Karpas-422 (cell line): ENCODE data around the gene NBEA. TPM values are rescaled to one million over a fixed set of nuclear protein-coding genes. Genes with fewer than 3 reads are reported as not detected.

Experiments used
- DNase-seq: peaks from one replicate; pipeline ENCODE4 v3.0.0-alpha.2; 2015
- H2AFZ ChIP-seq: fragments of 200-600 bp; sonication (generic); 2 replicates; pipeline ENCODE4 v1.6.1; 2014; ENCODE audit warnings: antibody characterized with exemption, low read length, mixed read lengths
- H3K27ac ChIP-seq: fragments of 200-600 bp; sonication (generic); 2 replicates; pipeline ENCODE4 v1.5.1; 2014; ENCODE audit warnings: mild to moderate bottlenecking, low read length, moderate library complexity
- H3K27me3 ChIP-seq: fragments of 200-600 bp; sonication (generic); 2 replicates; pipeline ENCODE4 v1.6.1; 2014; ENCODE audit warnings: low read length, mixed read lengths
- H3K36me3 ChIP-seq: fragments of 200-600 bp; sonication (generic); 2 replicates; pipeline ENCODE4 v1.6.1; 2014; ENCODE audit warnings: low read length, mixed read lengths; ENCODE audit not compliant: insufficient read depth
- H3K4me1 ChIP-seq: fragments of 200-600 bp; sonication (generic); 2 replicates; pipeline ENCODE4 v1.6.1; 2014; ENCODE audit warnings: mild to moderate bottlenecking, low read length, mixed read lengths
- H3K4me2 ChIP-seq: fragments of 200-600 bp; sonication (generic); 2 replicates; pipeline ENCODE4 v1.6.1; 2014; ENCODE audit warnings: low read length, low read depth, mild to moderate bottlenecking; ENCODE audit not compliant: poor library complexity, severe bottlenecking
- H3K4me3 ChIP-seq: fragments of 200-600 bp; sonication (generic); 2 replicates; pipeline ENCODE4 v1.5.1; 2014; ENCODE audit warnings: mild to moderate bottlenecking, antibody characterized with exemption, low read length, mixed read lengths
- H3K79me2 ChIP-seq: fragments of 200-600 bp; sonication (generic); 2 replicates; pipeline ENCODE4 v1.6.1; 2014; ENCODE audit warnings: mild to moderate bottlenecking, low read length, mixed read lengths
- H3K9ac ChIP-seq: fragments of 200-600 bp; sonication (generic); 2 replicates; pipeline ENCODE4 v1.6.0; 2014; ENCODE audit warnings: low read length
- H3K9me2 ChIP-seq: fragments of 200-600 bp; sonication (generic), shearing (Covaris generic); replicated peaks from 2 replicates; pipeline ENCODE4 v1.6.0; 2014; ENCODE audit warnings: mild to moderate bottlenecking, low read length, moderate library complexity; ENCODE audit not compliant: insufficient read depth
- H3K9me3 ChIP-seq: fragments of 300-700, 200-600 bp; sonication (generic); 2 replicates; pipeline ENCODE4 v1.6.1; 2014; ENCODE audit warnings: low read length, mixed read lengths
- H4K20me1 ChIP-seq: fragments of 200-600 bp; sonication (generic); 2 replicates; pipeline ENCODE4 v1.6.1; 2014; ENCODE audit warnings: mild to moderate bottlenecking, antibody characterized with exemption, low read length, low read depth; ENCODE audit not compliant: insufficient read depth
- total RNA-seq: library from RNA; depleted of rRNA; stranded (reverse); fragments of >200 nt; shearing (Covaris generic); gene quantifications from 2 replicates; pipeline ENCODE4 v1.2.3, GENCODE V29; 2014; ENCODE audit warnings: low replicate concordance

NBEA gene
- total RNA-seq, 1 experiment from 2014 or later, result 4.0 TPM

DNA sequence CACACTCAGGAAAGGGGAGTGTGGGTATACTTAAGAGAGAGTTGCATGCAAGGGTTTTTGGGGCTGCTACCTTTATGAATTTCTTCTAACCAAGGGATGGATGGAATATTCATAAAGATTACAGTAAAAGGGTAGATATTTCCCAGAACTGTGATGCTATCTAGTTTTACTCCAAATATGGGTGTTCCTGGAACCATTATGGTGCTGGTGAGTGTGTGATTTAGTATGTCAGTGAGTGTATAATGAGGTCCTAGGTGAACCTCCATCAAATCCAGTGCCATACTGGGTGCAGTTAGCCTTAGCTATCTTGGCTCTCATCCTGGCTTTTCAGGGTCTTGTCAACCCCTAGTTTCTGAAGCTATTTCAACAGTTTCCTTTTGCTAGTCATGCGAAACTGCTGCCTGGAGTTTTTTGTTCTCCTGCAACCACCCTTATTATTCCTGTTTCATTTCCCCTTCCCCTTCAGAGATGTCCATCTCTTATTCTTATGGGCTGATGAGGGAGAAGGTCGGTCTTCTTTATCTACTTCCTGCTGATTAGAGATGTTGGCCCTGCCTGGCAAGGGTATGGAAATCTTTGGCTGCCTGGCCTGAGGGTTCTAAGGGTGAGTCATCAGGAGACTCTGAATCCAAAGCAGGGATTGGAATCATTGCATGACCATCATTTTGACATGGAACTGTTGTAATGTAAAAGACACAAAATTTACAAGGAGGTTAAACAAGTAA is 202.3 kb downstream of the NBEA start:
- Histone ChIP-seq H3K27me3 (no peaks in the 10 kb centered on the region), H4K20me1 (no peaks in the 10 kb centered on the region), H3K4me2 (no peak overlapping the region), H3K4me3 (no peak overlapping the region), H3K79me2 (no peaks in the 10 kb centered on the region), H3K27ac (no peak overlapping the region), H3K9me2 (no peaks in the 10 kb centered on the region), H3K36me3 (no peaks in the 10 kb centered on the region), H3K9me3 (no peaks in the 10 kb centered on the region), H2AFZ (no peak overlapping the region), H3K9ac (no peak overlapping the region), H3K4me1 (no peaks in the 10 kb centered on the region)
- DNase-seq, result no peak

GRCh38 chr13:35146686-35147085 is 204.6 kb downstream of the NBEA start:
- Histone ChIP-seq H3K27ac (no peak overlapping the region), H2AFZ (no peak overlapping the region), H4K20me1 (no peaks in the 10 kb centered on the region), H3K79me2 (no peaks in the 10 kb centered on the region), H3K9me3 (no peaks in the 10 kb centered on the region), H3K4me2 (no peak overlapping the region), H3K4me3 (no peak overlapping the region), H3K9ac (no peak overlapping the region), H3K9me2 (no peaks in the 10 kb centered on the region), H3K36me3 (no peaks in the 10 kb centered on the region), H3K4me1 (no peaks in the 10 kb centered on the region), H3K27me3 (no peaks in the 10 kb centered on the region)
- no peak for DNase-seq

GRCh38 chr13:35157143-35157755 is 215.2 kb downstream of the NBEA start:
- Histone ChIP-seq H3K4me2 (no peak overlapping the region), H3K36me3 (no peaks in the 10 kb centered on the region), H3K9me3 (no peaks in the 10 kb centered on the region), H3K4me1 (no peaks in the 10 kb centered on the region), H2AFZ (no peak overlapping the region), H3K79me2 (no peaks in the 10 kb centered on the region), H3K9ac (no peak overlapping the region), H3K27ac (no peak overlapping the region), H3K9me2 (no peaks in the 10 kb centered on the region), H3K4me3 (no peak overlapping the region), H4K20me1 (no peaks in the 10 kb centered on the region), H3K27me3 (no peaks in the 10 kb centered on the region)
- DNase-seq, result peak; percentile 82

- H2AFZ ChIP-seq, result no peak overlapping the region
- no peak overlapping the region for H3K4me3 ChIP-seq
- DNase-seq, result no peak
- H3K9ac ChIP-seq, result no peak overlapping the region
- H3K4me1 ChIP-seq, result no peaks in the 10 kb centered on the region
- no peaks in the 10 kb centered on the region for H3K36me3 ChIP-seq
- H4K20me1 ChIP-seq, result no peaks in the 10 kb centered on the region
- H3K9me3 ChIP-seq, result no peaks in the 10 kb centered on the region
- no peak overlapping the region for H3K27ac ChIP-seq
- H3K9me2 ChIP-seq, result no peaks in the 10 kb centered on the region
- H3K27me3 ChIP-seq, result no peaks in the 10 kb centered on the region
- H3K4me2 ChIP-seq, result no peak overlapping the region
- H3K79me2 ChIP-seq, result no peaks in the 10 kb centered on the region
Measured at GRCh38 chr13:35159041-35159440, 217.0 kb downstream of the NBEA start.

GRCh38 chr13:35160896-35161295 is 218.8 kb downstream of the NBEA start:
- Histone ChIP-seq H3K4me3 (no peak overlapping the region), H3K36me3 (no peaks in the 10 kb centered on the region), H3K4me2 (no peak overlapping the region), H2AFZ (no peak overlapping the region), H3K9ac (no peak overlapping the region), H3K27ac (no peak overlapping the region), H4K20me1 (no peaks in the 10 kb centered on the region), H3K4me1 (no peaks in the 10 kb centered on the region), H3K27me3 (no peaks in the 10 kb centered on the region), H3K9me3 (no peaks in the 10 kb centered on the region), H3K79me2 (no peaks in the 10 kb centered on the region), H3K9me2 (no peaks in the 10 kb centered on the region)
- no peak for DNase-seq

DNA sequence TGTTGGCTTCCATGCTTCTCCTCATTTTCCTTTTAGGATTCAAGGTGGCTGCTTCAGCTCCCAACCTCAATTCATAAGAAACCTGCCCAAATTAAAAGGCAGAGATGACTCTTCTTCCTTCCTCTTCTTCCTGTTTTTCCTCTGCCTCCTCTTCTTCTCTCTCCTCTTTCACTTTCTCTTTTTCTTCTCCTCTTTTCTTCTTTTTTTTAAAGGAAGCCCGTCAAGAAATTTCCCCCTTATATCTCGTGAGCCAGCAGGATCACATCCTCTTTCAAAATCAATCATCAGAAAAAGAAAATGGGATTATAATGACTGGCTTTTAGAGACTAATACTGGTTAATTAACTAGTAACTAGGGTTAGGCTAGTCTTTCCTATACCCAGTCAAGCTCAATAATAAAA is 220.3 kb downstream of the NBEA start:
- H4K20me1 ChIP-seq, result no peaks in the 10 kb centered on the region
- H3K9me3 ChIP-seq, result no peaks in the 10 kb centered on the region
- no peak overlapping the region for H3K27ac ChIP-seq
- no peaks in the 10 kb centered on the region for H3K36me3 ChIP-seq
- no peak overlapping the region for H3K9ac ChIP-seq
- DNase-seq, result no peak
- H2AFZ ChIP-seq, result no peak overlapping the region
- no peaks in the 10 kb centered on the region for H3K27me3 ChIP-seq
- no peaks in the 10 kb centered on the region for H3K79me2 ChIP-seq
- no peak overlapping the region for H3K4me2 ChIP-seq
- no peaks in the 10 kb centered on the region for H3K9me2 ChIP-seq
- no peaks in the 10 kb centered on the region for H3K4me1 ChIP-seq
- no peak overlapping the region for H3K4me3 ChIP-seq

- Histone ChIP-seq H3K9ac (no peak overlapping the region), H3K4me2 (no peak overlapping the region), H3K9me2 (no peaks in the 10 kb centered on the region), H3K79me2 (no peaks in the 10 kb centered on the region), H3K36me3 (no peaks in the 10 kb centered on the region), H3K9me3 (no peaks in the 10 kb centered on the region), H3K4me1 (no peaks in the 10 kb centered on the region), H3K27me3 (no peaks in the 10 kb centered on the region), H2AFZ (no peak overlapping the region), H3K4me3 (no peak overlapping the region), H3K27ac (no peak overlapping the region), H4K20me1 (no peaks in the 10 kb centered on the region)
- no peak for DNase-seq
Measured at GRCh38 chr13:35163674-35164073, 221.6 kb downstream of the NBEA start.

- H3K79me2 ChIP-seq, result no peaks in the 10 kb centered on the region
- no peak overlapping the region for H2AFZ ChIP-seq
- H3K27ac ChIP-seq, result no peak overlapping the region
- H3K27me3 ChIP-seq, result no peaks in the 10 kb centered on the region
- no peaks in the 10 kb centered on the region for H4K20me1 ChIP-seq
- H3K9me3 ChIP-seq, result no peaks in the 10 kb centered on the region
- no peaks in the 10 kb centered on the region for H3K36me3 ChIP-seq
- H3K9ac ChIP-seq, result no peak overlapping the region
- no peaks in the 10 kb centered on the region for H3K4me1 ChIP-seq
- DNase-seq, result peak; percentile 76
- H3K9me2 ChIP-seq, result no peaks in the 10 kb centered on the region
- no peak overlapping the region for H3K4me2 ChIP-seq
- no peak overlapping the region for H3K4me3 ChIP-seq
Measured at GRCh38 chr13:35164324-35164932, 222.4 kb downstream of the NBEA start.
